NCI-H82 treated with DMSO at 0.1 percent for 48 hours (cell line): ENCODE results near the gene ITSN1.
A peak's percentile ranks its signal among the peaks of the same experiment; 100 is the strongest.

Experiments used
- DNase-seq: peaks from one replicate; lab custom pipeline; 2025; ENCODE audit not compliant: unreplicated experiment; lab: John Stamatoyannopoulos, UW

ITSN1 gene

GRCh38 chr21:33677450-33677849 is 35.1 kb downstream of the ITSN1 start:
- no peak for DNase-seq

- no peak for DNase-seq
These were observed 38.6 kb downstream of the ITSN1 start for GRCh38 chr21:33680870-33681269.

GRCh38 chr21:33682992-33683627 is 40.8 kb downstream of the ITSN1 start:
- DNase-seq: no peak

GRCh38 chr21:33684068-33684467 is 41.8 kb downstream of the ITSN1 start:
- DNase-seq: peak; percentile 35

GRCh38 chr21:33684923-33685560 is 42.7 kb downstream of the ITSN1 start:
- no peak for DNase-seq

GRCh38 chr21:33685613-33686197 is 43.4 kb downstream of the ITSN1 start:
- DNase-seq: no peak

GRCh38 chr21:33686386-33686785 is 44.1 kb downstream of the ITSN1 start:
- no peak for DNase-seq

- no peak for DNase-seq
These were observed 45.3 kb downstream of the ITSN1 start for GRCh38 chr21:33687634-33688033.

GRCh38 chr21:33688353-33688752 is 46.1 kb downstream of the ITSN1 start:
- DNase-seq: no peak

- DNase-seq: no peak
These were observed 48.6 kb downstream of the ITSN1 start for GRCh38 chr21:33690874-33691273.

- DNase-seq: no peak
These were observed 49.8 kb downstream of the ITSN1 start for GRCh38 chr21:33691945-33692603.

GRCh38 chr21:33695813-33696212 is 53.5 kb downstream of the ITSN1 start:
- DNase-seq: no peak

GRCh38 chr21:33696465-33696864 is 54.2 kb downstream of the ITSN1 start:
- DNase-seq: no peak

- no peak for DNase-seq
These were observed 56.0 kb downstream of the ITSN1 start for GRCh38 chr21:33698087-33698860.

- no peak for DNase-seq
These were observed 57.0 kb downstream of the ITSN1 start for GRCh38 chr21:33699277-33699676.

- peak; percentile 93 for DNase-seq
These were observed 58.2 kb downstream of the ITSN1 start for GRCh38 chr21:33700491-33700890.

GRCh38 chr21:33703750-33704606 is 61.7 kb downstream of the ITSN1 start:
- DNase-seq: no peak

GRCh38 chr21:33707846-33708245 is 65.5 kb downstream of the ITSN1 start:
- no peak for DNase-seq

GRCh38 chr21:33708874-33709273 is 66.6 kb downstream of the ITSN1 start:
- DNase-seq: no peak

- no peak for DNase-seq
These were observed 69.9 kb downstream of the ITSN1 start for GRCh38 chr21:33712022-33712803.
